ENCODE measurements around the gene CAMK1D. TPM values are rescaled to one million over a fixed set of nuclear protein-coding genes. Genes with fewer than 3 reads are reported as not detected.

Gene CAMK1D
- total RNA-seq = 4.1 and 6.2 TPM in 2 replicates

DNA sequence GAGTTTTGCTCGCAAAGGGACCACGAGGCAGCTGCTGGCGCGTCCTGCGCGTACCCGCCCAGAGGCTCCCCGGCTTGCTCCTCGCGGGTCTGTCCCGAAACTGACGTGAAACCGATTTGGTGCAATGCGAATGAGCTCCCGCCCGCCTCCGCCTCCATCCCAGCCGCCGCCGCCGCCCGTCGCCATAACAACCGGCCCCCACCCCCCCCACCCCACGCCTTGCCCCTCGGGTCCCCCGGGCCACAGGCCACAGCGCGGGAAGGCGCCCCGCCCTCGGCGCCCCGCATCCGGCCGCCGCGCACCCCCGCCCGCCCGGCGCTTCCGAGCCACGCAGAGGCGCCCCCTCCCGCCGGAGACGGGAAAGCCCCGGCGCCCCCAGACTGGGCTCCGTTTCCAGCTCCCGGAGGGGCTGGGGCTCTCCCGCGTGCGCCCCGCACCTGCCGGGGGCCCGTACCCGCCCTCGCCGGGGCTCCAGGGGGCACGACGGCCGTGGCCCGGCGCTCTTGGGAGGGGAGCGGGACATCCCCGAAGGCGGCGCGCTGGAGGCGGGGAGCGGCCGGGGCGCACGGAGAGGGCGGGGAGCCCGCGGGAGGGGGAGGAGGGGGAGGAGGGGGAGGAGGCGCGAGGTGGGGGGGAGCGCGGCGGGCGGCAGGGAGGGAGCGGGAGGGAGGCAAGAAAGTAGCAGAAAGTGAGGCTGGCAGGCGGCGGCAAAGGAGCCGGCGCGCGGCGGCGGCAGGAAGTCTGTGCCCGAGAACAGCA is at the start of gene CAMK1D:
Gene CAMK1D, plus strand, starts transcription at position 678 of the 759 bp plus-strand sequence.

Other genes with a start within 250 kb of the CAMK1D start
- gene SEC61A2, start 219.9 kb upstream of the CAMK1D start, total RNA-seq = 5.9 and 6.7 TPM in 2 replicates
- gene NUDT5, start 153.7 kb upstream of the CAMK1D start, total RNA-seq = 46.2 and 56.0 TPM in 2 replicates
- gene CDC123, start 153.4 kb upstream of the CAMK1D start, total RNA-seq = 159 and 174 TPM in 2 replicates